Mammary epithelial cell (primary cell): ENCODE data around the gene INPP4B.

Experiments
- EZH2 ChIP-seq: IDR thresholded peaks from 2 replicates; pipeline ENCODE4 v1.6.1; 2012; ENCODE audit warnings: low read length, inconsistent platforms, borderline replicate concordance
- TF ChIP-seq, protein P1 (sequence below), 2 donors: IDR thresholded peaks in 1 of 2; conservative IDR thresholded peaks in 1 of 2; 2 replicates each; pipeline ENCODE4 v1.5.1; 2011 to 2012; ENCODE audit warnings: inconsistent platforms in 2 of 2, low read length in 2 of 2, mild to moderate bottlenecking in 2 of 2, control low read depth in 1 of 2, low read depth in 1 of 2; ENCODE audit not compliant: insufficient read depth in 1 of 2; ENCODE audit errors: extremely low read depth in 1 of 2

DNA sequence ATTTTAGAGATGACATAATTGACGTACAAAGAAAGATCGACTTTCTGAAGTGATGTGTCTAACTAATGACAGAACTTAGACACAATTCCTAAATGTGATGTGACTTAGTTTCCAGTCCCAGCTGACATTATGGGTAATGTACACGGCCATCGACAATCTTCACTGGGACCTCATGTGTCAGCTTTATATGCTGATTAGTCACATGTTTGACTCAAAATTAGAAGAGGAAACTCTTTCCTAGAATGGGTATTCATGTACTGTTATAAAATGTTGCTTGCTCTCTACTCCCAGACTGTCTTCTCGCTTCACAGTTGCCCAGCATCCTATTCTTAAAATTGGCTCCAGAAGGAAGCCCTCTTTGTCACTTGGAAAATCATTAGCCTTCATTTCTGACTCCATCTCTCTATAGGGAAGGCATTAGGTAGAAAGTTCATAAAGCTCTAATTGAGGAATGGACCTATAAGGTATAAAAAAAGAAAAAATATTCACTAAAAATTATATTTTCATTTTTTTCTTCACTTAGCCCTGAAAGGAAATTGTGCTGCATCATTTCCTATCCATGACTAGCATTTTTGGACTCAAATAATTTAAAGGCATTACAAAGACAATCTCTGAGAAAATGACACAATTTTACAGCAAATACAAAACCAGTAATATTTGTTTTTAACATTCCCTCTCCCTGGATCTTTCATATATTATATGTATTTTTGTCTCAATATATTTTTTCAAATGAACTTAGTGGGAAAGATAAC lies 554.6 kb downstream of the INPP4B start:
- no peak for TF ChIP-seq EZH2
- TF ChIP-seq, protein P1, sequence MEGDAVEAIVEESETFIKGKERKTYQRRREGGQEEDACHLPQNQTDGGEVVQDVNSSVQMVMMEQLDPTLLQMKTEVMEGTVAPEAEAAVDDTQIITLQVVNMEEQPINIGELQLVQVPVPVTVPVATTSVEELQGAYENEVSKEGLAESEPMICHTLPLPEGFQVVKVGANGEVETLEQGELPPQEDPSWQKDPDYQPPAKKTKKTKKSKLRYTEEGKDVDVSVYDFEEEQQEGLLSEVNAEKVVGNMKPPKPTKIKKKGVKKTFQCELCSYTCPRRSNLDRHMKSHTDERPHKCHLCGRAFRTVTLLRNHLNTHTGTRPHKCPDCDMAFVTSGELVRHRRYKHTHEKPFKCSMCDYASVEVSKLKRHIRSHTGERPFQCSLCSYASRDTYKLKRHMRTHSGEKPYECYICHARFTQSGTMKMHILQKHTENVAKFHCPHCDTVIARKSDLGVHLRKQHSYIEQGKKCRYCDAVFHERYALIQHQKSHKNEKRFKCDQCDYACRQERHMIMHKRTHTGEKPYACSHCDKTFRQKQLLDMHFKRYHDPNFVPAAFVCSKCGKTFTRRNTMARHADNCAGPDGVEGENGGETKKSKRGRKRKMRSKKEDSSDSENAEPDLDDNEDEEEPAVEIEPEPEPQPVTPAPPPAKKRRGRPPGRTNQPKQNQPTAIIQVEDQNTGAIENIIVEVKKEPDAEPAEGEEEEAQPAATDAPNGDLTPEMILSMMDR (conservative IDR thresholded peaks at IDR 0.05 in 1 of 2, IDR thresholded peaks at IDR 0.05 in 1 of 2; ENCODE audit: extremely low read depth in 1 of 2, insufficient read depth in 1 of 2, low read depth in 1 of 2, low read length in 2 of 2): no peak
